Mesendoderm (in vitro differentiated cells): ENCODE data around the gene TCERG1L.
"Not testable (repeated sequence)": the region's sequence is repeated elsewhere in the genome, so short reads cannot be mapped to it uniquely, and the experiment has no call there.

Source experiments
- DNase-seq: peaks from one replicate; pipeline ENCODE4 v3.0.0; 2013
- H2AK5ac ChIP-seq: 2 replicates; pipeline ENCODE4 v1.6.1; 2013; ENCODE audit warnings: low read length, inconsistent platforms
- H2BK120ac ChIP-seq: 2 replicates; pipeline ENCODE4 v1.6.1; 2013; ENCODE audit warnings: low read depth, mild to moderate bottlenecking, low read length, moderate library complexity, mixed read lengths
- H2BK15ac ChIP-seq: replicated peaks from 2 replicates; pipeline ENCODE4 v1.6.1; 2013; ENCODE audit warnings: low read depth, mild to moderate bottlenecking, moderate library complexity
- H2BK5ac ChIP-seq: 2 replicates; pipeline ENCODE4 v1.6.1; 2013; ENCODE audit warnings: low read length, inconsistent platforms
- H3K18ac ChIP-seq: 2 replicates; pipeline ENCODE4 v1.6.1; 2013; ENCODE audit warnings: mild to moderate bottlenecking, low read length, mixed read lengths
- H3K23ac ChIP-seq: one replicate; pipeline ENCODE4 v1.6.1; 2013; ENCODE audit warnings: low read length
- H3K27ac ChIP-seq: 2 replicates; pipeline ENCODE4 v1.5.1; 2013; ENCODE audit warnings: low read depth, mild to moderate bottlenecking, inconsistent platforms, low read length, moderate library complexity
- H3K27me3 ChIP-seq: 2 replicates; pipeline ENCODE4 v1.6.1; 2013; ENCODE audit warnings: low read length, control low read depth, mild to moderate bottlenecking, inconsistent platforms; ENCODE audit not compliant: insufficient read depth, poor library complexity
- H3K36me3 ChIP-seq: 2 replicates; pipeline ENCODE4 v1.6.1; 2013; ENCODE audit warnings: low read length, inconsistent platforms; ENCODE audit not compliant: control insufficient read depth, insufficient read depth
- H3K4ac ChIP-seq: one replicate; pipeline ENCODE4 v1.6.1; 2013; ENCODE audit warnings: low read depth, mild to moderate bottlenecking, low read length, moderate library complexity
- H3K4me1 ChIP-seq: 2 replicates; pipeline ENCODE4 v1.6.1; 2013; ENCODE audit warnings: low read depth, low read length, inconsistent platforms; ENCODE audit not compliant: control insufficient read depth
- H3K4me2 ChIP-seq: 2 replicates; pipeline ENCODE4 v1.6.1; 2013; ENCODE audit warnings: low read length
- H3K4me3 ChIP-seq: 2 replicates; pipeline ENCODE4 v1.5.1; 2013; ENCODE audit warnings: mild to moderate bottlenecking, low read length
- H3K56ac ChIP-seq: one replicate; pipeline ENCODE4 v1.6.1; 2013; ENCODE audit warnings: low read length
- H3K79me1 ChIP-seq: 2 replicates; pipeline ENCODE4 v1.6.1; 2013; ENCODE audit warnings: low read length, inconsistent platforms
- H3K79me2 ChIP-seq: 2 replicates; pipeline ENCODE4 v1.6.1; 2013; ENCODE audit warnings: mild to moderate bottlenecking, low read length; ENCODE audit not compliant: control insufficient read depth, insufficient read depth
- H3K9ac ChIP-seq: 2 replicates; pipeline ENCODE4 v1.6.1; 2013; ENCODE audit warnings: low read length, inconsistent platforms
- H4K5ac ChIP-seq: one replicate; pipeline ENCODE4 v1.6.1; 2013; ENCODE audit warnings: low read length
- H4K8ac ChIP-seq: one replicate; pipeline ENCODE4 v1.6.1; 2013; ENCODE audit warnings: low read depth, mild to moderate bottlenecking, control low read depth, low read length, moderate library complexity
- WGBS: extraction: QIAGEN DNeasy Blood & Tissue Kit; methylation state at CpG from one replicate; pipeline ENCODE4 v1.1.7; 2013; ENCODE audit warnings: low lambda C conversion rate, missing lambda C conversion rate; ENCODE audit not compliant: insufficient coverage; ENCODE audit errors: extremely low coverage; 5-methylcytosine and 5-hydroxymethylcytosine counted together

The TCERG1L gene

DNA sequence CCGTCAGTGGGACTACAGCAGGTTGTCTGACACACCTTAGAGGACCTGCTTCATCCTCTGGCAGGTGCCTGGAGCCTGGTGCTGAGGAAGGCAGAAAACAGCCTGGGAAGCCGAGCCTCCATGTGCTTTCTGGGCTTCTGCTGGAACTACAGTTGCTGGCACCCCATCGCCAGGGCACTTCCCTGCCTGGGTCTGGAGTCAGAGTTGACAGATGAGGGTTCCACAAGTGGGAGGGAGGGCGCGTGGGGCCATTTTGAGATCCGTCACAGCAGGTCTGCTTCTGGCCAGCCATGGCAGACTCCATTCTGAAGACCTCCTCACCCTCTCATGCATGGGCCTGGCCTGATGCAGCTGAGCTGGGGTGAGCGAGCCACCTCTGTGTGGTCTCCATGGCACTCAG is 33.2 kb upstream of the TCERG1L start:
- no peak overlapping the region for H2BK15ac ChIP-seq
- H3K4me3 ChIP-seq: no peak overlapping the region
- no peak overlapping the region for H3K23ac ChIP-seq
- no peaks in the 10 kb centered on the region for H3K79me1 ChIP-seq
- no peak overlapping the region for H4K5ac ChIP-seq
- H4K8ac ChIP-seq: no peak overlapping the region
- no peak overlapping the region for H2AK5ac ChIP-seq
- H3K56ac ChIP-seq: no peak overlapping the region
- no peak for DNase-seq
- H3K79me2 ChIP-seq: no peaks in the 10 kb centered on the region
- H3K4ac ChIP-seq: no peak overlapping the region
- WGBS: no CpG with 5 or more reads among the region's 7 CpGs
- H3K36me3 ChIP-seq: no peaks in the 10 kb centered on the region
- H2BK120ac ChIP-seq: no peak overlapping the region
- no peak overlapping the region for H2BK5ac ChIP-seq
- no peak overlapping the region for H3K18ac ChIP-seq
- no peaks in the 10 kb centered on the region for H3K27me3 ChIP-seq
- H3K9ac ChIP-seq: no peak overlapping the region
- no peaks in the 10 kb centered on the region for H3K4me1 ChIP-seq
- no peak overlapping the region for H3K4me2 ChIP-seq
- H3K27ac ChIP-seq: no peak overlapping the region

DNA sequence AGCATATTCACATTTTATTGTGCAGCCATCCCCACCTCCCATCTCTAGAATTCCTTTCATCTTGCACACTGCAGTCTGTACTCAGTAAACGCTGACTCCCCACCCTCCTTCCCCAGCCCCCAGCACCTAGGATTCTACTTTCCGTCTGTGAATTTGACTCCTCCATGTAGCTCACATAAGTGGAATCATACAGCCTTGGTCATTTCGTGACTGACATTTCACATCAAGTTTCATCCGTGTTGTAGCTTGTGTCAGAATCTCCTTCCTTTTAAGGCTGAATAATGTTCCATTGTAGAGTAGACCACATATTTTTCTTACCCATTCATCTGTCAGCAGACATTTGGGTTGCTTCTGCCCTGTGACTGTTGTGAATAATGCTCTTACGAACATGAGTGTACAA is 26.2 kb upstream of the TCERG1L start:
- no peak overlapping the region for H4K5ac ChIP-seq
- no peak overlapping the region for H2BK120ac ChIP-seq
- H2BK15ac ChIP-seq: no peak overlapping the region
- no peak overlapping the region for H2AK5ac ChIP-seq
- H3K4me2 ChIP-seq: no peak overlapping the region
- H3K4ac ChIP-seq: no peak overlapping the region
- no peak overlapping the region for H3K23ac ChIP-seq
- no peak overlapping the region for H3K56ac ChIP-seq
- no peak overlapping the region for H3K18ac ChIP-seq
- no CpG with 5 or more reads among the region's 5 CpGs for WGBS
- no peaks in the 10 kb centered on the region for H3K4me1 ChIP-seq
- no peak overlapping the region for H3K27ac ChIP-seq
- no peak for DNase-seq
- H2BK5ac ChIP-seq: no peak overlapping the region
- H3K79me1 ChIP-seq: no peaks in the 10 kb centered on the region
- no peak overlapping the region for H4K8ac ChIP-seq
- H3K36me3 ChIP-seq: no peaks in the 10 kb centered on the region
- H3K27me3 ChIP-seq: no peaks in the 10 kb centered on the region
- H3K4me3 ChIP-seq: no peak overlapping the region
- H3K9ac ChIP-seq: no peak overlapping the region
- no peaks in the 10 kb centered on the region for H3K79me2 ChIP-seq

GRCh38 chr10:131332821-131333220 is 21.3 kb upstream of the TCERG1L start:
- H3K79me2 ChIP-seq: no peaks in the 10 kb centered on the region
- no peaks in the 10 kb centered on the region for H3K79me1 ChIP-seq
- no peak overlapping the region for H3K18ac ChIP-seq
- H2BK120ac ChIP-seq: no peak overlapping the region
- no peaks in the 10 kb centered on the region for H3K27me3 ChIP-seq
- H3K9ac ChIP-seq: no peak overlapping the region
- H3K36me3 ChIP-seq: no peaks in the 10 kb centered on the region
- no peak overlapping the region for H3K4me3 ChIP-seq
- H2BK15ac ChIP-seq: no peak overlapping the region
- no peak overlapping the region for H3K4ac ChIP-seq
- H3K56ac ChIP-seq: no peak overlapping the region
- no peak overlapping the region for H4K8ac ChIP-seq
- no peak for DNase-seq
- no peak overlapping the region for H3K23ac ChIP-seq
- H3K4me2 ChIP-seq: no peak overlapping the region
- H3K4me1 ChIP-seq: no peaks in the 10 kb centered on the region
- no peak overlapping the region for H2BK5ac ChIP-seq
- no peak overlapping the region for H3K27ac ChIP-seq
- no peak overlapping the region for H2AK5ac ChIP-seq
- no peak overlapping the region for H4K5ac ChIP-seq

DNA sequence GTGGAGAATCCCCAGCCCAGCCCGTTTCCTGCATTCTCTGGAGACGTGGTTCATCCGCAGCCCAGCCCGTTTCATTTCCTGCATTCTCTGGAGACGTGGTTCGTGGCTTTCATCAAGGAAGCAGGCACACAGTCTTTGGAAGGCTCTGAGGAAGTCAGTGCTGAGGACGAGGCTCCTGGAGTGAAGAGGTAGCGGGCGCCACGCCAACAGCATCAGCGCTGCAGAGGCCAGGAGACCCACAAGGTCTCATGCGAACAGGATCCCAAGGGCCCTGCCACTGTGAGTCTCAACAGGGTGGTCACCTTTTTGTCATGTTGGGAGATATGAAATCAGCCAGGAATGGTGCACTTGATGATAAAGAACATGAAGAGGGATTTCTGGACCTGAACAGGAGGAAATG is 12.4 kb upstream of the TCERG1L start:
- H4K5ac ChIP-seq: no peak overlapping the region
- H3K4me1 ChIP-seq: no peaks in the 10 kb centered on the region
- no peak overlapping the region for H3K4ac ChIP-seq
- no peaks in the 10 kb centered on the region for H3K79me2 ChIP-seq
- H3K18ac ChIP-seq: no peak overlapping the region
- H3K27ac ChIP-seq: no peak overlapping the region
- no peak for DNase-seq
- no peak overlapping the region for H3K4me2 ChIP-seq
- H3K56ac ChIP-seq: no peak overlapping the region
- no peaks in the 10 kb centered on the region for H3K27me3 ChIP-seq
- H3K9ac ChIP-seq: no peak overlapping the region
- no CpG with 5 or more reads among the region's 12 CpGs for WGBS
- H3K79me1 ChIP-seq: no peaks in the 10 kb centered on the region
- no peak overlapping the region for H2BK120ac ChIP-seq
- no peak overlapping the region for H2AK5ac ChIP-seq
- no peaks in the 10 kb centered on the region for H3K36me3 ChIP-seq
- H3K4me3 ChIP-seq: no peak overlapping the region
- no peak overlapping the region for H2BK5ac ChIP-seq
- no peak overlapping the region for H4K8ac ChIP-seq
- no peak overlapping the region for H2BK15ac ChIP-seq
- H3K23ac ChIP-seq: no peak overlapping the region

DNA sequence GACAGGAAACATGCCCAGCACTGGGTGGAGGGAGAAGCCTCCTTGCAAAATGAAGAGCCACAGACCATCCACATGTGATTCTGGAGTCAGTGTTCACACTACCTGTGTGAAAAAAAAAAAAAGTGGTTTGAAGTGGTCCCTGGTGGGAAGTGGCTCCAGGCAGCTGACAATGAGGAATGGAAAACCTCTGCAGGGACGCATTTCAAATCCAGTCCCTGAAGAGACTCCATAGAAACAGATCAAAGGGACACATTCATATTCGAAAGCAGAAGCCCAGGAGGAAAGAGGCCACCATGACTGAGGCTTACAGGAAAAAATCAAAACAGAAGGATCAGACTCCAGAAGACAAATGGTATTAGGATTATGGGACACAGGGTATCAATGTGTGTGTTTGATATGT is 11.5 kb upstream of the TCERG1L start:
- no peak overlapping the region for H3K4me2 ChIP-seq
- no peak overlapping the region for H3K9ac ChIP-seq
- H2AK5ac ChIP-seq: no peak overlapping the region
- H3K36me3 ChIP-seq: no peaks in the 10 kb centered on the region
- DNase-seq: no peak
- H3K79me1 ChIP-seq: no peaks in the 10 kb centered on the region
- no peaks in the 10 kb centered on the region for H3K79me2 ChIP-seq
- H2BK120ac ChIP-seq: no peak overlapping the region
- no peak overlapping the region for H3K23ac ChIP-seq
- no peak overlapping the region for H3K4ac ChIP-seq
- H2BK5ac ChIP-seq: no peak overlapping the region
- no CpG with 5 or more reads among the region's 2 CpGs for WGBS
- H3K27me3 ChIP-seq: no peaks in the 10 kb centered on the region
- no peak overlapping the region for H3K18ac ChIP-seq
- no peak overlapping the region for H2BK15ac ChIP-seq
- no peak overlapping the region for H3K27ac ChIP-seq
- no peak overlapping the region for H4K8ac ChIP-seq
- no peaks in the 10 kb centered on the region for H3K4me1 ChIP-seq
- no peak overlapping the region for H4K5ac ChIP-seq
- H3K4me3 ChIP-seq: no peak overlapping the region
- H3K56ac ChIP-seq: no peak overlapping the region

DNA sequence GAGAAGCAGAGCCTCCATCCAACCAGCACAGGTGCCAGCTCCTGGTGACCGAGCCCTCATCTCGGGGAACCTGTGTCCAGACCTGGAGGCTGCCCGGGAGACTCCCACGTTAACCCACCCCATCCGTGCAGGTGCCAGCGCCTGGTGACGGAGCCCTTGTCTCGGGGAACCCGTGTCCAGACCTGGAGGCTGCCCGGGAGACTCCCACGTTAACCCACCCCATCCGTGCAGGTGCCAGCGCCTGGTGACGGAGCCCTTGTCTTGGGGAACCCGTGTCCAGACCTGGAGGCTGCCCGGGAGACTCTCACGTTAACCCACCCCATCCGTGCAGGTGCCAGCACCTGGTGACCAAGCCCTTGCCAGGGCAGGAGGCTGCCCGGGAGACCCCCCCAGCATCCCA is 11.1 kb upstream of the TCERG1L start:
- H2BK5ac ChIP-seq, H3K56ac ChIP-seq, DNase-seq, H3K4me2 ChIP-seq, H3K4me3 ChIP-seq, H4K8ac ChIP-seq, H3K4me1 ChIP-seq, H3K4ac ChIP-seq, H3K79me2 ChIP-seq, H3K27ac ChIP-seq, H2BK120ac ChIP-seq, H3K9ac ChIP-seq, H4K5ac ChIP-seq, H2BK15ac ChIP-seq, H3K36me3 ChIP-seq, H3K23ac ChIP-seq, H2AK5ac ChIP-seq, H3K18ac ChIP-seq, H3K79me1 ChIP-seq, H3K27me3 ChIP-seq: not testable (repeated sequence)
- no CpG with 5 or more reads among the region's 19 CpGs for WGBS
